Omental fat pad (tissue), 4 donors: Measurements from ENCODE around the gene TOR4A. TPM values are rescaled to one million over a fixed set of nuclear protein-coding genes. Genes with fewer than 3 reads are reported as not detected.

Experiments
- ATAC-seq: fragments of 150-250 bp; one replicate; pipeline ENCODE4 v1.9.1; 2016; ENCODE audit warnings: mild to moderate bottlenecking, moderate library complexity; ENCODE audit not compliant: low FRiP score
- DNase-seq: peaks from one replicate; pipeline ENCODE4 v3.0.0-alpha.2; 2019; ENCODE audit warnings: low spot score
- total RNA-seq, 4 donors: library from RNA; depleted of rRNA; stranded (reverse); fragments of >200 nt; gene quantifications; one replicate each; pipeline ENCODE4 v1.1.0, GENCODE V29; 2016
- TF ChIP-seq, protein P1 (sequence below), 3 donors: fragments of 450-650 bp; IDR thresholded peaks; one replicate each; pipeline ENCODE4 v1.5.1; 2016 to 2017; ENCODE audit warnings: antibody characterized with exemption in 3 of 3, mild to moderate bottlenecking in 3 of 3, moderate library complexity in 2 of 3

TOR4A gene
- total RNA-seq, 4 donors from 2014 or later, result 9.8 to 17.7 (median 11.6) TPM

DNA sequence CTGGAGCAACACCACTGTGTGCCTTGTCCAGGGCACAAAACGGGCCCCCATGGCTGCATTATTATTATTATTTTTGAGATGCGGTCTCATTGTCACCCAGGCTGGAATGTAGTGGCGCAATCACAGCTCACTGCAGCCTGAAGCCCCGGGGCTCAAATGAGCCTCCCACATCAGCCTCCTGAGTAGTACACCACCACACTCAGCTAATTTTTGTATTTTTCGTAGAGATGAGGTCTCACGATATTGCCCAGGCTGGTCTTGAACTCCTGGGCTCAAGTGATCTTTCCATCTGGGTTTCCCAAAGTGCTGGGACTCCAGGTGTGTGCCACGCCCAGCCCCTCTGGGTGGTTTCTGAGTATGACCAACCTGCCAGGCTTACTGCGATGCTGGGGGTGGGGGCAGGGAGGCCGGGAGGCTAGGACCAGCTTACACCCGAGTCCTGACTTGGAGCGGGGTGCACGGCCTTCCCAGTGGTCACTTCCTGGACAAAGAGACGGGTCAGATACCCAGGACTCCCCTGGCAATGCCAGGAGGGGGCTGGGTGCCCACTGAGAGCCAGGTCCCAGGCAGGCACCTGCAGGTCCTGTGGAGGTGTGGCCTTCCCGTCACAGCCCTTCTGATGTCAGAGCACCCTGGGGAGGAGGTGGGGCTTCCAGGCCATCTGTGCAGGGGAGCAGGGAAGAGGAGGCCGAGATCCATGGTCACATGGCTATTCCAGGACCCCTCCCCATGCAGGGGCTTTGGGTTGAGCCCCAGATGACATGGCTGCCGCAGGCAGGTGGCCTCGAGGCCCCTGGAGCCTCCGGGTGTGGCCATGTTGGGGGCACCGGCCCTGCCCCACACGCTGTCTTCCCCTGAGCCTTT, 32.9 kb downstream of the TOR4A start:
- DNase-seq, result no peak
- TF ChIP-seq, protein P1, sequence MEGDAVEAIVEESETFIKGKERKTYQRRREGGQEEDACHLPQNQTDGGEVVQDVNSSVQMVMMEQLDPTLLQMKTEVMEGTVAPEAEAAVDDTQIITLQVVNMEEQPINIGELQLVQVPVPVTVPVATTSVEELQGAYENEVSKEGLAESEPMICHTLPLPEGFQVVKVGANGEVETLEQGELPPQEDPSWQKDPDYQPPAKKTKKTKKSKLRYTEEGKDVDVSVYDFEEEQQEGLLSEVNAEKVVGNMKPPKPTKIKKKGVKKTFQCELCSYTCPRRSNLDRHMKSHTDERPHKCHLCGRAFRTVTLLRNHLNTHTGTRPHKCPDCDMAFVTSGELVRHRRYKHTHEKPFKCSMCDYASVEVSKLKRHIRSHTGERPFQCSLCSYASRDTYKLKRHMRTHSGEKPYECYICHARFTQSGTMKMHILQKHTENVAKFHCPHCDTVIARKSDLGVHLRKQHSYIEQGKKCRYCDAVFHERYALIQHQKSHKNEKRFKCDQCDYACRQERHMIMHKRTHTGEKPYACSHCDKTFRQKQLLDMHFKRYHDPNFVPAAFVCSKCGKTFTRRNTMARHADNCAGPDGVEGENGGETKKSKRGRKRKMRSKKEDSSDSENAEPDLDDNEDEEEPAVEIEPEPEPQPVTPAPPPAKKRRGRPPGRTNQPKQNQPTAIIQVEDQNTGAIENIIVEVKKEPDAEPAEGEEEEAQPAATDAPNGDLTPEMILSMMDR (IDR thresholded peaks at IDR 0.05), result no peak
- no peak for ATAC-seq

DNA sequence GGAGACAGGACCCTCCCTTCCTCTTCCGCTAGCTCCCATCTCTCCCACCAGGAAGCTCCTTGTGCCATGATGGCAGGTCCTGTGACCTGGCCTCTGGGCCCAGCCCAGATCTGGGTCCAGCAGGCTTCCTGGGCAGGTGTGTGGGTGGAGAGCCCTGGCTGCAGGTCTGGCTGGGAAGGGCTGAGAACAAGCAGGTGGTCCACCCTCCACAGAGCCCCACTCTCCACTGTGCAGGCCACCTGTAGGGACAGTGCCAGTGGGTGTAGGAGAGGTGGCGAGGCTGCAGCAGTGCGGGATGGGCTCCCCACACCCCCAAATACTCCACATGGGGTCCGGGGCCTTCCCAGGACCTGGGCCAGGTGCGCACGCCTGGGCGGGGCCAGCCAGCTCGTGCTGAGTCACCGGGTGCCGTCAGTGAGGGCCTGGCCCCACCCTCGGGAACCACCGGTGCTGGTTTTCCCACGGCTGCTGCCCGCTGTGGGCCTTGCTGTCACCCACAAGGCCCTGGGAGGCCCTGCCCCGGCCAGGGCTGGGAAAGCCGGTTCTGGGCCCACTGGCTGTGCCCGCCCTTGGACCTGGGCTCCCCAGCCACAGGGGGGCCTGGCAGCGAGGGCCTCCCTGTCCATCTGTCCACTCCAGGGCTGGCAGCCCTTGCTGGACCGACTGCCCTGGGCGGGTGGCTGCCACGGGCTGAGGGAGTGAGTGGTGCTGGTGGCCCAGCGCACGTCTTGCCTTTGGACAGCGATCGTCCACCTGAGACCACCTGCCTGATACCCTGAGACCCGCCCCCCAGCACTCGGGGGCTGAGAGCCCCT, 33.9 kb downstream of the TOR4A start:
- DNase-seq (no peak), ATAC-seq (no peak)
- TF ChIP-seq, protein P1 (IDR thresholded peaks at IDR 0.05), result no peak

DNA sequence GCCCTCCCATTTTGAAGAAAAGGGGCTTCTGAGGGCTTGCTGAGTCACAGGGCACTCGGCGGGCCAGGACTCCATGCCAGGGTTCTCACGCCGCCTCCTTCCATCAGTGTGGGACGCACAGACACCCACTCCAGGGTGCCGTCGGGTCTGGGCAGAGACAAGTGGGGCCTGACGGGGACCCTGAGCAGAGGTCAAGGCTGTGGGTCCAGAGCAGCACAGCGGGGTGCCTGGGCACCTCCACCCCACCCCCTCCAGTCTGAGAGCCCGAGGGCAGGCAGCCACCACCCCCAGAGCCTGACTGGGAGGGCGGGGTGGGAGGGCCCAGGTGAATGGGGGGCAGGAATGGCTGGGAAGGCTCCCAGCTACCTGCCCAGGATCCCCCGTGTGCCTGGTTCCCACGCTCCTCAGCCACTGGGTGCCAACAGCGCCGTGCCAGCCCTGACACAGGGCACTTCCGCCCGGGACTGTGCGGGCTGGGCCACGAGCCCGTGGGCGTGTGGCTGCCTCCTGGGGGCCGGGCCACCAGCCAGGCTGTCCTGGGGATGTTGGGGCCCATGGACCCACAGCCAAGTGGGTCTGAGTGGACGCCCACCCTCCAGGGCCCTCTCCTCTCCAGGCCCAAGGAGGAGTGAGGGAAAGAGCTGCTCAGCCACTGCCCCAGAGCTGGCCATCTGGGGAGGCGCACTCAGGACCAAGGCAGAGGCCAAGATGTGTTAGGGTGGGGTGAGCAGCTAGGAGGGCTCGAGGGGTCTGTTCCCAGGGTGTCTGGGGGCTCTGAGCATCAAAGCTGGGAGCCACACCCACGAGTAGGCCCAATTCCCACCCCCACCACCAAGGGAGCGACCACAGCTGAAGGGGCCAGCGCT, 34.7 kb downstream of the TOR4A start:
- DNase-seq (peak; percentile 12), ATAC-seq (no peak)
- TF ChIP-seq, protein P1 (IDR thresholded peaks at IDR 0.05), result no peak

DNA sequence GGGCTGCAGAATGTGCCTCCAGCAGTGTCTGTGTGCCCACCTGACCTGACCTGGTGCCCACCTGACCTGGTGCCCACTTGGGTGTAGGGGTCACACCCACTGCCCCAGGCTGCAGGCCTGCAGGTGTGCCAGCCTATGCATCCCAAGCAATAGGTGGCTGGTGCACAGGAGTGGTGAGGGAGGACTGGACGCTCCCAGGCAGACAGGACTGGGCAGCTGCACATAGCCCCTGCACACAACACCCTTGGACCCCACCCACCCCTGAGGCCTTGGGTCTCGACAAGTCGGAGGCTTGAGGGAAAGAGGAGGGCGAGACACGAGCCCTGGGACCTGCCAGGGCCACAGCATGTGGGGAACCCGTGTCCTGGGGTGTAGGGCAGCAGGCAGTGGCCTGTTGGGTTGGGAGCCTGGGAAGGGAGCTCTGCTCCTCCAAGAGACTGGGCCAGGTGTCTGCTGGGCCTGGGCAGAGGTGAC, 35.4 kb downstream of the TOR4A start:
- ATAC-seq (no peak), DNase-seq (peak; percentile 9)
- TF ChIP-seq, protein P1 (IDR thresholded peaks at IDR 0.05), result no peak

DNA sequence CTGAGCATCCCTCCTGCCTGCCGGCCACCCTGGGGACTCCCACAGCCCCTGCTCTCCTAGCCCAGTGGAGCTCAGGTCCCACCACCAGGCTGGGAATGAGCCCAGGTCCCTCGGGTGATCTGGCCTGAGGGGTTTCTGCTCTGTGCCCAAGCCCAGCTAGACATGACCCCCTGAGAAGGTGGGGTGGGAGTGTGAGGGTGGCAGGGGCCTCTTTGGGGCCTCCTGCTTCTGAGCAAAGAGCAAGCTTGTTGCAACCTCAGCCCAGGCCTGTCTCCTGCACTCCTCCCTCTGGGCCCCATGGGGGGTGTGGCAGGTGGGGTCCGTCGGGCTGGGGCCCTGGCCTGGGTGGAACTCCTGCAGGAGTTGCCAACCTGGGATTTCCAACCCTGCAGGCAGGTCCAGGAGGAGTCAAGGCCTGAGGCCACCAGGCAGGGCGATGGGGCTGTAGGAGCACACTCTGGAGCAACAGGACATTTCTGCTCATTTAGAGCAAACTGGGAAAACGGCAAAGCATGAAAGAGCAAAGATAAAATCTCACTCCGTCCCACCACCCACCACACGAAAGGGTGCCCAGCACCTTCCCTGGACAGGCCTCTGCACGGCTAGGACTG, 35.9 kb downstream of the TOR4A start:
- no peak for DNase-seq
- TF ChIP-seq, protein P1 (IDR thresholded peaks at IDR 0.05), result no peak

DNA sequence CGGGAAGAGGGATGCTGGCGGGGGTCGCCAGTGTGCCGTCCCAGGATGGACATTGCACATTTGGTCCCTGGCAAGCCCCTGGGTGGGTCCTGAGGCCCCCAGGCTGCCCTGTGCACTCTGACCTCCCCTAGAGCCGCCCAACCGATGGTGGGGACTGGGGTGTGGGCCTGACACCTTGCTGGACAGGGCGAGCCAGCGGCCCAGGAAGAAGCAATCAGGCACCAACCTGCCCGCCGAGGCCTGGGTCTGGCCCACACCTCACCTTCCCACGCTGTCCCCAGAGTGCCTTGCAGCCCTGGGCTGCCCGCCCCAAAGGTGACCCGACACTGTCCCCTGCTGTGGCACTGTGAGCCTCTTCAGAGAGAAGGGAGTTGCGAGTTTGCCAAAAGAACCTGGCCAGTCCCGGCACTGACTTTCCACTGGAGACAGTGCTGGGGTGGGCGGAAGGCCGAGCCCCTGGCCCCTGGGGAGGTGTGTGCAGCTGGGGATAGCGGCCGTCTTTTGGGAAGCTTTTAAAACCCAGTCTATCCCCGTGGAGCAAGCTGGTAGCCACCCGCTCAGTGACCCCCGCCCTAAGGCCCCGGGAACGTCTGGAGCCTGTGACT, 36.5 kb downstream of the TOR4A start:
- DNase-seq, result peak; percentile 21
- no peak for ATAC-seq
- TF ChIP-seq, protein P1 (IDR thresholded peaks at IDR 0.05), result no peak

More for the DNA sequence above, 35.9 kb downstream of the TOR4A start:
- no peak for ATAC-seq
